GM18868 (cell line): ENCODE data around the gene PLEKHG5.

Source experiments
- ATAC-seq: cut with Tn5 transposase; IDR thresholded peaks from one replicate; pipeline ENCODE4 v1.9.1; 2021; ENCODE audit warnings: mild to moderate bottlenecking, moderate library complexity; ENCODE audit not compliant: unreplicated experiment

The PLEKHG5 gene

DNA sequence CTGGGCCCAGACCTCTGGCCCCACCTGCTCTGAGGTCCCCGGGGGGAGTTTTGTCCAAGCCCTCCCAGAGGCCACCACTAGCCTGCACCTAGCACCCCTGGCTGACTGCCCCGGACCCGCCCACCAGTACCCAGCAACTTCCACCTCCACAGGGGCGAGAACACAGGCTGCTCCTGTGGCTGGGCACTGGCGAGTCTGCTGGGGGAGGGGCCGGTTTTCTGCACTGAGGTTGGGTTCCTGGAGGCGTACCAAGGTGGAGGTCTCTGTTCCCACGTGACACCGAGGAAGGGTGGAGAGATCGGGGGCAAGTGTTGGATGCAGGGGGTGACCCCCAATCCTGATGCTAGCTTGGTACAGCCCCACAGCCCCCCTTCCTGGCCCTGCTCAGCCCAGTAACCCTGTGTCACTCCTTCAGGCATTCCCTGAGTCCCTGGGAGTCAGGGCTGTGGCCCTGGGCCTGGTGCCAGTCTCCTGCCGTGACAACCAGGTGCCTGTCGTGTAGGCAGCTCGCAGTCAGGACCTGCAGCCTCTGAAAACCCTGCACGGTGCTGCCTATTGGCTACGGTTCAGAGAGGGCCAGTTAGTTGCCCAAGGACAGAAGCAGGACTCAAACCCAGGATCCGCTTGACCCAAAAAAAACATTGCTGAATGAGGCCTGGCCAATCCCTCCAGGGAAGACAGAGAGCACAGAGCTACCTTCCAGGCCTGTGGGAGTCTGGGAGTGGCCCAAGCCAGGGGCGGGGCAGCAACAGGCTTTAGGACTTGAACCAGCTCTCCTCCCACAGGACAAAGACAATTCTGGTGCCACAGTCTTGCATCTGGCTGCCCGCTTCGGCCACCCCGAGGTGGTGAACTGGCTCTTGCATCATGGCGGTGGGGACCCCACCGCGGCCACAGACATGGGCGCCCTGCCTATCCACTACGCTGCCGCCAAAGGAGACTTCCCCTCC, 63.8 kb downstream of the PLEKHG5 start:
- no peak for ATAC-seq

DNA sequence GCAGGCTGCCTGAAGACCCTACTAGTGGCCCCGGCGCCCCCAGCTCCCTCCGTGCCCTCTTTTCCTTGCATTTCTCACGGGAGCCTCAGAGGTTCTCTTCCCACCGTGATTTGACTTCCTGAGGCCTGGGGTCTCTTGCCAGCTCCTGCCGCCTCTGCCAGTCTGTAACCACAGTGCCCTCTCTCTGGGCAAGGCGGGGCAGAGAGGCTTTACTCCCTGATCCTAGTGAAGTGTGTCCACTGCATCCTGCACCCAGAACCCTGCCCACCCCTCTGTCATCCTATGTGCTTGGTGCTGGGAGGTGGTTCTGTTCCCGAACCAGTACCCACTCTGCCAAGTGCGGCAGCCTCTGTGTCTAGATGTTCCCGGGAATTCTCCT, 64.5 kb downstream of the PLEKHG5 start:
- ATAC-seq, result no peak

DNA sequence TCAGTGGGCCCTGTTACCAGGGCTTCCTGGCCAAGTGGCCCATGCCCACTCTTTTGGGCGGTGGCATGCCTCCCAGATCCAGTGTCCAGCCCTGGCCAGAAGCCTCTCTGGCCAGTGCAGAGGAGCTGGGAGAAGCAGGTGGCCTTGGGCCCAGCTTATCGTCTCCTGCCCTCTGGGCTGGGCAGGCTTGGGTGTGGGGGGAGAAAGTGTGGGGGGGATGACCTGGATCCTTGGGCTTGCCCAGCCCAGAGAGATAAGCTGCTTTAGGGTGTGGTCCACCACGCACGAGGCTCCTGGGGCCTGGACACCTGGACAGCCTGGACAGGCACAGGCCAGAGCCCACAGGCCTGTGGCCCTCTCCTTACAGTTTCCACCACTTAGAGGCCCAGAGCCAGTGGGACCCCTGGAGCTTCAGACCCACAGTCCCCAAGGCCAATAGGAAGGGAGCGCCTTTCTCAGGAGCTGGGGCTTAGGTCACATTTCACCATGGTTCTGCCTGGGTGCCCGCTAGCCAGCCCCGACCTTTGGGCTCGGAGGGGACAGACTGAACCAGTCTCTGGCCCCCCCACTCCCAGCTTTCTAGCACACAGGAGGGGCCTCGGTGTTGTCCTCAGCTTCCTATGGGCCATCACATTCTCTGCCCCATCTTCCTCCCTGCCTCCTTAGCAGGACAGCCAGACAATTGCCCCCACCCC, 65.0 kb downstream of the PLEKHG5 start:
- ATAC-seq, result no peak

DNA sequence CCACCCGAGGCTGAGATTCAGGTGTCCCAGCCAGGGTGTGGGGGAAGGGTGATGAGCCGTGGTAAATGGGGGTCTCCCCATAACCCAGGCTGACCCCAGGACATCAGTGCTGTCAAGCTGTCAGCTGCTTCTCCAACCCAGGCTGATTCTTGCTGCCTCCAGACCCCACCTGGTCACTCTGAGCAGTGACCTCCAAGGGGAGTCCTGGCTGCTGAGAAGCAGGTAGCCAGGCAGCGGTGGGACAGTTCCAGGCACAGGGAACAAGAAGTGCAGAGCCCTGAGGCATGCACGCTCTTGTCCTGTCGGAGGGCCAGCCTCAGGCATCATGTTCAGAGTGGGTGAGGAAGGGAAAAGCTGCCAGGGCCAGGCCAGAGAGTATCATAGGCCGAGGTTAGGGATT, 65.8 kb downstream of the PLEKHG5 start:
- ATAC-seq, result no peak

DNA sequence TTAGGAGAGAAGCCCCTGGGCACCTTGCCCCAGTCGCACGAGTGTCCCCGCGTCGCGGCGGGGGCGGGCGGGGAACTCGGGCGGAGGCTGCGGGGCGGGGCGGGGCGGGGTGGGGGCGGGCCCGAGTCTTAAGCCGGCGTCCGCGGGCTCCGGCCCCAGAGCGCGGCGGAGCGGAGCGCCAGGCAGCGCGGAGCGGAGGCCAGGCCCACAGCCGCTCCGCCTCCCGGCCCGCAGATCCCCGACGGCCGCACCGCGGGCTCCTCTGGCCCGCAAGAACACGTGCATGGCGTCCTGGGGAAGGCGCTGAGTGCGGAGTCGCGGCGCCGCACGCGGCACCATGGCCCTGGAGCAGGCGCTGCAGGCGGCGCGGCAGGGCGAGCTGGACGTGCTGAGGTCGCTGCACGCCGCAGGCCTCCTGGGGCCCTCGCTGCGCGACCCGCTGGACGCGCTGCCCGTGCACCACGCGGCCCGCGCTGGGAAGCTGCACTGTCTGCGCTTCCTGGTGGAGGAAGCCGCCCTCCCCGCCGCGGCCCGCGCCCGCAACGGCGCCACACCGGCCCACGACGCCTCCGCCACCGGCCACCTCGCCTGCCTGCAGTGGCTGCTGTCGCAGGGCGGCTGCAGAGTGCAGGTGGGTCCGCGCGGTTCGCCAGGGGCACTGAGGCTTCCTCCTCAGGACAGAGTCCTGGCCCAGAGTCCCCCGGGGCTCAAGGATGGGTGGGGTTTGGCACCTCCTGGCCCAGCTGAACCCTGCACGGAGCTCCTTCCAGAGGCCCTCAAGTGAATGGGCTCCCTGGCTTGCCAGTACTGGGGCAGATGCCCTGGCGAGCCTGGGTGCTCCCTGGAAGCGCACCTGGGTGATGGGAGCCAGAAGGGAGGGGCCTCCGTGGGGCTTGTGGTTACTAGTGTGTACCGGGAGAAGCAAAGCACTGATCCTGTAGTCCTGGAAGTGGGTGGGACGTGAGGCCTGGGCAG, 66.6 kb downstream of the PLEKHG5 start, which contains the start of gene ESPN:
Gene ESPN (plus strand): TSS at position 158 of the 975 bp plus-strand sequence. CDS start 180 bp downstream, at position 338.
- no peak for ATAC-seq

DNA sequence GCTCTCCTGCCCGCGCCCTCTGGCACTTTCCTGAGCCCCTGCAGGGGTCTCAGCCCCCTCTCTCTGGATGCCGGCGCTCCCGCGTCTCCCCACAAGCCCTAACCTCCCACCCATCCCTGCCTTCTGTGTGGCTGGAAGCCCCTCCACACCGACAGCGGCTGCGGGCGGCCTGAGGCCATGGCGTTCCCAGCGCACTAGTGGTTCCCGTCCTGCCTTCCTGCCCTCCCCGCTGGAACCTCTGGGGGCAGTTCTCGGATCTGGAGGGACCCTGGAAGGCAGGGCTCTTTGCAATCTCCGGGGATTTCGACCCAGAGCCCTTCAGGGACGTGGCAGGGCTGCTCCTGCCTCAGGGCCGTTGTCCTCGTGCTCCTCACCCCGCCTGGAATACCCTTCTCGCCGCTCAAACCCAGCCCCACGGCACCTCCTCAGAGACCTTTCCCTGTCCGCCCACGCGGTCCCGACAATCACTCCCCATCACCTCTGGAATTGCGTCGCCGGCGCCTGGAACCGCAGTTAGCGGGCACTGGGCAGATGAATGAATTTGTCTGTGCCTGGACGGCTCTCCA, 67.4 kb downstream of the PLEKHG5 start:
- ATAC-seq, result no peak

DNA sequence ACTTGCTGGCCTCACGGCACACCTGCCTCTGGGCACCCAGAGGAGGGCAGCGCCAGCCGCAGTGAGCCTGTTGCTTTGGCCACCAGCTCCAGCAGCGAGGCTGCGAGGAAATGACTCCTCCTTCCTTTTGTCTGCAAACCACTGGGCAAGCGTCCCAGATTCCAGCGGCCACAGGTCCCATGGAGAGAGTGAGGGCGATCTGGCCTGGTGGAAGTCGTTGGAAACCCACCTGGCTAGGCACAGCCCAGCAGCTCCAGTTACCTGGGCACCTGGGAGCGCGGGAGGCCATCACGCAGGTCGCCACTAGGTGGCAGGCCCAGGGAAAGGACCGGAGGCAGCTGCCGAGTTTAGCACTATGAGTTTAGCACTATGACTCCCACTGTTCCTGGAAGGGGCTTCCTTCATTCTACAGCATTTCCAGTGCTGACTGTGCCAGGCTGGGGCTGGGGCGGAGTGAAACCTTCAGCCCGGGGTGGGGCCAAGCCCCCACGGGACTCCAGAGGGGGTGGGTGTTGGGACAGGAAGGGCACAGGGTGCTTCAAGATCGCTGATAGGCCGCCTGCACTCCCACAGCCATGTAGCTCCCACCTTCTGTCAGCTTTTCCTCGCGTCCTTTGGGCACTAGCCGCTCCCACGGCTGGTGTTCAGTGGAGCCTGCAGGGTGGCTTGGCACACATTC, 68.0 kb downstream of the PLEKHG5 start:
- no peak for ATAC-seq

DNA sequence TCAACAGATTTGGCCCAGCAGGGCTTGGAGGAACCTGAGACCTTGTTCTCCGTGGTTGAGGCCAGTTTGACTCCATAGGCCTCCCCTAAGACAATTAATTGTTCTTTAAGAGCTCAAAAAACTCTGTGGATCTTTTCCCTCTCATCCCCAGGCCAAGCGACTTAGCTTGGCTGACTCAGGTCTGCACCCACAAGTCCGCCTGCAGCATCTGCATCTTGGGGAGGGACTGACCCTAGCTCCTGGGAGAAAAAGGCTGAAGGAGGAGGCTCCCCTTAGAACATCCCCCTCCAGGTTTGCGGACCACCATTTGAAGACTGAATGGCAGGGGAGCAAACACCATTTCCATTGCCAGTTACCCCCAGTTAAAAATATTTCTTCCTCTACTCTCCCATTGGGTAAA, 70.2 kb downstream of the PLEKHG5 start:
- ATAC-seq, result no peak

DNA sequence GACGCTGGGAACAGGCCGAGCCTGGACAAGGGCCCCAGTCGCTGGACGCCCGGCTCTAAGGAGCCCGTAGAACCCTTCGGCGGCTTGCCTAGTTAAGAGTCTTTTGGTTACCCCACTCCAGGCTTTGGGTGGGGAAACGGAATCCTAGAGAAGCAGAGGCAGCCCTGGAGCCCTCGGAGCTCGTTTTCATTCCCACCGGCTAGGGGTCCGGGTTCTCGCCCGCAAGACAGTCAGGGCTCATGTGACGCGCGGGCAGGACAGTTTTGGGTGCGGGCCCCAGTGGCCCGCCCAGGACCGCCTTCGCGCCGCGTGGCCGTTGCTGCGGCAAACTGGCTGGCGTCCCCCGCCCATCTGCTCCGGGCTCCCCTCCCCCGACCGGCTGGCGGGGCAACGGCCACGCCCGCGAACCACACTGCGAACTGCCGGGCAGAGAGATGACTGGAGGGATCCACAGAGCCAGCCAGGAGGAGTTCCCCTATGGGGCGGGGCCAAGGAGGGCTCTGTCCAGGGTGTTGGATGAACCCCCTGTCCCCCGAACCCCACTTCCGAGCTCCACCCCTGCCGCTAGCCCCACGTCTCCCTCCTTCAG, 70.9 kb downstream of the PLEKHG5 start:
- ATAC-seq, result no peak

DNA sequence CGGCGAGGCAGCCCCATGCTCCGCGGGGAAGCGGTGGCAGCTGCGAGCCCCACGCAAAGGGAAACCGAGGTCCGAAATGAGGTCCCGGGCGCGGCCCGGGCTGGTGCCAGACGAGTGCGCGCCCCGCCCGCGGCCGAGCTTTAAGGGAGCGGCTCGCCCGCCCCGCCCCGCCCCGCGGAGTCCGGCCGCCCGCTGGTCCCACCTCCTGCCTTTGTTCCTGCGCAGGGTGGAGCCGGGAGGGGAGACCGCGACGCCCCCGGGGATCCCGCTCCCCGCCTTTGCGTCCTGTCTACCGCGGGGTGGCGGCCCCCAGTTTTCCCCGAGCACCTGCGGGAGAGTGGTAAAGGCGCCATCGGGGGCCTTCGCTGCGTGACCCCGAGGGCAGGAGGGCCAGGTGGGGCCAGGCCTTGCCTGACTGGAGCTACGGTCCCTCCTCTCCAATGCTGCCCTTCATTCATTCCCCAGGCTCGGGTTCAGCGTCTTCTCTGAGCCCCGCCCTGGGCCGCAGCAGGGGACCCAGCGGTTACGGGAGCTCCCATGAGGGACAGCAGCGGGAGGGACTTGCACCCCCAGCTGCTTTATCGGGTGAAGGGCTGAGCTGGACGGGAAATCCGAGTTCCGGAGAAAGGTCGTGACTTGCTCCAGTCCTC, 71.5 kb downstream of the PLEKHG5 start, which contains the start of gene HES2:
Gene HES2 (minus strand): TSS at position 116 of the 650 bp plus-strand sequence. CDS start 99 bp downstream, at position 17.
- ATAC-seq, result no peak

DNA sequence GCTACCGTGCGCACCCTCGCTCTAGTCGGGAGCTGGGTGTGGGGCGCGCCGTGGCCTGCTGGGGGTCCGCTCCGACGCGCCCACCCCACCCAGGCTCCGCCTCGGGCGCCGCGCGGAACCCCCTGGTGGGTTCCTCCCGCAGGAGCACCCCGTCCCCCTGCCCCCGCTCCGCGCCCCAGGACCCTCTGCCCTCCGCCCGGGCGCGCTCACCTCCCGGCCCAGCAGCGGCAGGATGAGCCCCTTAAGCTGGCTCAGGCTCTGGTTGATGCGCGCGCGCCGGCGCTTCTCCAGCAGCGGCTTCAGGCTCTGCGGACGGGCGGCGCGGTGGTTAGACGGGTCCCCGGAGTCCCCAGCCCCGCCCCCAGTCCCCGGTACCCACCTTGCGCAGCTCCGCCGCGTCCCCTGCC, 72.1 kb downstream of the PLEKHG5 start:
- ATAC-seq, result no peak

DNA sequence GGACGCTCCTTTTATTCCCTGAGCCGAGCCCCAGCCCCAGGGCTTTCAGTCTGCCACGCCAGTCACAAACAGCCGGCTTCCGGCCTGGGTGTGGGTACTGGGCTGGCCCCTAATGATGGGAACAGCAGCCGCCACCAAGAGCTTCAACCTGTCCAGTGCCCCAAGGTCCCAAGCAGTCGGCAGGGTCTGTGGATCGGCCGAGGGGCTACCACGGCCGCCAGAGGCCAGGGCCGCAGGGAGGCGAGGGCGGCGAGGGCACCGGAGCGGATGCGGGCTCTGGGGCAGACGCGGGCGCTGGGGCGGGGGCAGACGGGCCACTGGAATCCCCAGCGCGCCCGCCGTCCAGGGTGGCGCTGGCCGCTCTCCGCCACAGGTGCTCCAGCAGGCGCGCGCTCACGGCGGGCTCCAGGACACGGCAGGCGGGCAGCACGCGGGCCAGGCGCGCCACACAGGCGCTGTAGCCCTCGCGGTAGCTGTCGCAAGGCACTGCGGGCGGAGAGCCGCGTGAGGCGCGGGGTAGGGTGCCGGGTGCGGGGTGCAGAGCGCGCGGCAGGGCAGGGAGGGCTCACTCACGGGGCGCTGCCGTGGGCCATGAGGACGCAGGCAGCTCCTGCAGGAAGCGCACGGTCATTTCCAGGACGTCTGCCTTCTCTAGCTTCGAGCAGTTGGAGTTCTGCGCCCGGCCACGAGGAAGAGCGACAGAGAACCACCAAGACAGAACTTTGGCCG, 72.6 kb downstream of the PLEKHG5 start:
- ATAC-seq, result no peak

DNA sequence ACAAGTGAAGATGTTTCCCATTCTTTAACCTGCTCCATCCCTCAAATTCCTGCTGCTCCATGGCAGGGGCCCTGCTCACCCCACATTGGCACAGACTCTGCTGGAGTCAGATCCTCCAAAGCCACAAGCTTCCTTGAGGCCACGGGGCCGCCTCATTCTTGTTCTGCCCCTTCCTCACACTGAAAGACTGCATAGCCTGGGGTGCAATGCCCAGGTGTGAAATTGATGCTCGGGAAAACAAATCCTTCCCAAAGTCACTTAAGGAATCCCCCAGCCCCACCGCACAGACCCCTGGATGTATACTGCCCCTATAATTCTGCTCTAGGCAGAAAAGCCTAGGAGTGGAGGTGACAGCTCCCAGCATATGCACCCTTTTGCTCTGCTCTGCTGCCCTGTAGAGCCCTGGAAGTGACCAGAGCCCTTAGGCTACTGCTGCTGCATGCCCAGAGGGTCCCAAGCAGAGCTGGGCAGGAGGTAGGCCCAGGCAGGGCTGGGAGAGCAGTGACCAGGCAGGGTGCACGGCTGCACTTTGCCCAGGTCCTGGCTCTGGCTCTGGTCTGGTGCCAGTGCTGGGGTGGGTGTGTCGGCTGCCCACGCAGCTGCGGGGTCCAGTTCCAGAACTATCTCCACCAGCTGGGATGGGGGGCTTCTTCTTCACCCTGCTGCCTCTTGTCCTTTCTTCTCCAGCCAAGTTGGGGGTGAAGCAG, 73.4 kb downstream of the PLEKHG5 start:
- ATAC-seq, result no peak
